Muscle of leg (tissue), 11 donors: ENCODE results near the gene CACNA1C. TPM values are rescaled to one million over a fixed set of nuclear protein-coding genes. Genes with fewer than 3 reads are reported as not detected.

ENCODE experiments used
- DNase-seq: peaks from one replicate; pipeline ENCODE4 v3.0.0; 2013
- H3K27ac ChIP-seq: one replicate; pipeline ENCODE4 v1.5.1; 2013; ENCODE audit warnings: mild to moderate bottlenecking, low read length, control low read depth
- H3K27me3 ChIP-seq: one replicate; pipeline ENCODE4 v1.6.1; 2013; ENCODE audit warnings: low read length; ENCODE audit not compliant: control insufficient read depth, insufficient read depth
- H3K36me3 ChIP-seq: one replicate; pipeline ENCODE4 v1.6.1; 2013; ENCODE audit warnings: low read length; ENCODE audit not compliant: control insufficient read depth, insufficient read depth
- H3K4me1 ChIP-seq: one replicate; pipeline ENCODE4 v1.6.1; 2013; ENCODE audit warnings: low read length; ENCODE audit not compliant: control insufficient read depth, insufficient read depth
- H3K4me3 ChIP-seq: one replicate; pipeline ENCODE4 v1.5.1; 2013; ENCODE audit warnings: low read length, control low read depth
- H3K9me3 ChIP-seq: replicated peaks from 2 replicates; pipeline ENCODE4 v1.6.1; 2013; ENCODE audit warnings: low read depth, low read length; ENCODE audit not compliant: control insufficient read depth
- WGBS: methylation state at CpG from one replicate; pipeline ENCODE4 v1.1.5; 2013; ENCODE audit warnings: missing lambda C conversion rate; ENCODE audit not compliant: insufficient coverage; 5-methylcytosine and 5-hydroxymethylcytosine counted together
- polyA plus RNA-seq, 8 donors: library from polyadenylated mRNA; unstranded; fragments of 120-200 nt; gene quantifications; one replicate each; pipeline versions ENCODE4 v1.2.1 to v1.2.3, GENCODE V29; 2013; ENCODE audit warnings: inconsistent platforms in 1 of 8, low replicate concordance in 1 of 8; ENCODE audit not compliant: insufficient read length in 8 of 8, insufficient read depth in 1 of 8
- total RNA-seq: library from RNA; stranded (reverse); fragments of 120-200 nt; gene quantifications from one replicate; pipeline ENCODE4 v1.2.4, GENCODE V29; 2013

Gene CACNA1C
- total and polyA plus RNA-seq, 9 donors, result 1.9 to 4.3 (median 3.6) TPM

DNA sequence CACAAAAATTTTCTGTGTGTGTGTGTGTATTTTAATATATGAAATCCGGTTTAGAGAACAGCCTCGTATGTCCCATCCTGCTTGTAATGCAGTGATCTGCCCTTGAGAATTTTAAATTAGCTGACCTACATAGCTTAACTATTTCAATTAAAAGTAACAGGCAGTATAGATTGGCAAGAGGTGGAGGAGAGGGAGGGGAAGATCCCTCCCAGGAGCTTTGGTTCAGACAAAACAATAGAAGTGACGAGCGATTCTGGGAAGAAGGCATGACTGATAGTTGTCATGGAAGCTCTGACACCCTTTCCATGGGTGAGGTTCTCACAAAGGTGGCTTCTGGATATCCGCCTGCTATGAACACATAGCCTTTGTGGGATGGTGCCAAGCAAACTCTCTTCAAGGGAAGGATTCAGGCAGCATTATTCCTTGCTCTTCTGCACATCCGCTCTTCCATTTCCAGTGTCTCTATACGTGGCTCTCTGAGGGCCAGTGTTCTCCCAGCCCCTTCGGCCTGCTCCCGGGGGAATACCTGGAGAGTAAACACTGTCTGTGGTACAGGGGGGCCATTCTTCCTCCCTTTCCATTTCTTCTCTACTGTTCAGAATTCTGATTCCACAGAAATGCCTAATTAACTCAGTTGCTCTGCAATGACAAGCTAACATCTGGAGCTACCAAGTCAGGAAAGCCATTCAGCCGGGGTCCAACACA, 182.0 kb downstream of the CACNA1C start:
- H3K4me3 ChIP-seq, result no peak overlapping the region
- peaks cover 15% of the 10 kb centered on the region for H3K4me1 ChIP-seq
- no peaks in the 10 kb centered on the region for H3K36me3 ChIP-seq
- no peaks in the 10 kb centered on the region for H3K27me3 ChIP-seq
- H3K27ac ChIP-seq, result no peak overlapping the region
- 80% methylated on average over 6 of the region's 10 CpGs for WGBS
- DNase-seq, result peak; percentile 25
- no peaks in the 10 kb centered on the region for H3K9me3 ChIP-seq

DNA sequence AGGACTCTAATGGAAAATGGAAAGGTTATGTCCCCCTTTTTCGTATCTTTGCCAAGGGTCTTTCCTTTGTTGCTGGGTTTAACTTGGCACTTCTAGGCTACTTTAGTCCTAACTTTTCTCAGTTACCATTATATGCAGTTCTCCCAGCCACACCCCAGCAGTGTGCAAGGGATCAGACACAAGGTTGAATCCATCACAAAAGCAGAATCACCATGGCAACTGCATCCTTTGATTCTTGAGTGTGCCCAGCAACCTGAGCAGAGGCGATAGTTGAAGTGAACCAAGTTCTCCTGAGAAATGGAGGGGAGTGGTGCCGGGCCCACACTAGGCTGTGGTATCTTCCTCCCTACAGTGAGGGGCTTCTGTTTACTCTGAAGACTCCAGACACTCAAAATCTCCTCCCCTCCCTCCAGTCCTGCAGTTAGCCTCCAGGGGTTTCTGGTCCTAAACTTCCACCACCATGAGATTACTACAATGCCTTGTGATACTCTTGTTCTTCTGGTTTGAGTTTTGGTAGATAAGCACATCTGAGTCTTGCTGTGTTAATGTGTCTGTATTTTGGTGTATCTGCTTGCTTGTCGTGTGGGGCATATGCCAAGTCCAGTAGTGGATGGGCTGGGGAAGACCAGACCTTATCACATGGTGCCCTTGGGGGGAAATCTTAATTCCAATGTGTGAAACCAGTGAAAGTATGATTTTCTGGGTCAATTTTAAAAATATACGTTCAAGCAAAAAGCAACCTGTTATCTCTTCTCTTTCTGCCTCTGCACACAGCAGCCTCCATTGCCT, 183.9 kb downstream of the CACNA1C start:
- H3K4me1 ChIP-seq, result peaks cover 16% of the 10 kb centered on the region
- no peaks in the 10 kb centered on the region for H3K9me3 ChIP-seq
- no peak overlapping the region for H3K4me3 ChIP-seq
- H3K27ac ChIP-seq, result no peak overlapping the region
- no CpG with 5 or more reads among the region's 5 CpGs for WGBS
- DNase-seq, result no peak
- H3K27me3 ChIP-seq, result peaks cover 2% of the 10 kb centered on the region
- H3K36me3 ChIP-seq, result no peaks in the 10 kb centered on the region

DNA sequence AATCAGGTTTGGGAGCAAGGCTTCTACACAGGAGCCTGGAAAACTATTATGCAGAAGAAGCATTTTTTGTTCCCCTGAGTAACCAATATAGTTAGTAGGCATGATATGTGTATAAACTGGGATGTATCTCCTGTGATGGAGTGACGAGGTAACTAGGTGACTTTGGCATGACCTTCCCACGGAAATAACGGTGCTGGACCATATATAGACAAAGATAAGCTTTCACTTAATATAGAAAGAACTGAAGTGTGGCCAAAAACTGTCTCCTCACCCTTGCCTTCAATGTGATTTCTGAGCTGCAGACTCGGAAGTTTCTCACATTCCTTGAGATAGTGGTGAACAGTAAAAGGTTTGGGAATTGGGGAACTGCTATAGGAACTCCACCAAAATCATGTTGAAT, 185.3 kb downstream of the CACNA1C start:
- DNase-seq, result no peak
- no peaks in the 10 kb centered on the region for H3K9me3 ChIP-seq
- peaks cover 2% of the 10 kb centered on the region for H3K27me3 ChIP-seq
- 60% methylated on average over 1 of the region's 4 CpGs for WGBS
- no peaks in the 10 kb centered on the region for H3K36me3 ChIP-seq
- H3K4me1 ChIP-seq, result peaks cover 16% of the 10 kb centered on the region
- no peak overlapping the region for H3K27ac ChIP-seq
- H3K4me3 ChIP-seq, result no peak overlapping the region

DNA sequence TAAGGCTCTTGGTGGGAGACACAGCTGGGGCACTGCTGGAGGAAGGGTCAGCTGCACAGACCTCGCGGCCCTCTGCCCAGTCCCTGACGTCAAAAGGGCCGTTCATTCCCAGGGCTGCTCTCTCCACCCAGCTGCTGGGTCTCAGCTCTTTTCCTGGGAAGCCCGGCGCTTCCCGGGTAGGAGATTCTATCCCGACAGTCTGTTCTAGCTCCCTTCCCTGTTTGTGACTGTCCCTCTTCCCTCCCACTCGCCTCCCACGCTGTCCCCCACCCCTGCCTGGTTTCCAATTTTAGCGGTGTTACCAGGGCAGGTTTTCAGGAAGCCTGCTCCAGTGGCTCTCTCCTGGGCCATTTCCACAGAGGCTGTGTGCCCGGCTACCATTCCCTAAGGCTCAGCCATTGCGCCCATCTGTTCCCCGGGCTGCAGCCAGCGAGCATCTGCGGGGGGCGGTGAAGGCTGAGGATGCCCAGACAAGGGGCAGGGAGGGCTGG, 186.6 kb downstream of the CACNA1C start:
- Histone ChIP-seq H3K4me1 (peaks cover 22% of the 10 kb centered on the region), H3K9me3 (no peaks in the 10 kb centered on the region), H3K27ac (peak overlapping the region; percentile 74), H3K4me3 (no peak overlapping the region), H3K36me3 (no peaks in the 10 kb centered on the region), H3K27me3 (peaks cover 2% of the 10 kb centered on the region)
- peak; percentile 76 for DNase-seq
- 59% methylated on average over 17 of the region's 17 CpGs for WGBS

GRCh38 chr12:2240390-2240789, 187.6 kb downstream of the CACNA1C start:
- Histone ChIP-seq H3K9me3 (no peaks in the 10 kb centered on the region), H3K4me3 (no peak overlapping the region), H3K27me3 (peaks cover 2% of the 10 kb centered on the region), H3K36me3 (no peaks in the 10 kb centered on the region), H3K27ac (no peak overlapping the region), H3K4me1 (peaks cover 25% of the 10 kb centered on the region)
- 88% methylated on average over 4 of the region's 6 CpGs for WGBS
- DNase-seq, result no peak

DNA sequence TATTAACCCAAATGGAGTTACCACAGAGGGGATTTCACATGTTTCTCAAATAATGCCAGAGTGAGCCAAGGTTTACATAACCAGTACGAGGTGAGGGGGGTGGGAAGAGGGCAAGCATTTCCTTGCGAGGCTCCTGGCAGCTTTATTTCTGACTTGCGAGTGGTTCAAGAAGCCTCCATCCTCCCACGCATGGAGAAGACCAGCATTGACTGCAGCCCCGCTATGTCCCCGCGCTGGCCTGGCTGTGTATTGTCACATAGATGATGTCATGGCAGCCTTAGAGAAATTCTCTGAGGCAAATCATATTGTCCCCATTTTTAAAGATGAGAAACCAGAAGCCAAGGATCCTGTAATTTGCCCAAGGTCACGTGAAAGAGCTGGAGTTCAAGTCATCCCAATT, 188.2 kb downstream of the CACNA1C start:
- Histone ChIP-seq H3K4me1 (peaks cover 24% of the 10 kb centered on the region), H3K27ac (no peak overlapping the region), H3K4me3 (no peak overlapping the region), H3K36me3 (no peaks in the 10 kb centered on the region), H3K27me3 (peaks cover 2% of the 10 kb centered on the region), H3K9me3 (no peaks in the 10 kb centered on the region)
- 93% methylated on average over 7 of the region's 8 CpGs for WGBS
- no peak for DNase-seq

DNA sequence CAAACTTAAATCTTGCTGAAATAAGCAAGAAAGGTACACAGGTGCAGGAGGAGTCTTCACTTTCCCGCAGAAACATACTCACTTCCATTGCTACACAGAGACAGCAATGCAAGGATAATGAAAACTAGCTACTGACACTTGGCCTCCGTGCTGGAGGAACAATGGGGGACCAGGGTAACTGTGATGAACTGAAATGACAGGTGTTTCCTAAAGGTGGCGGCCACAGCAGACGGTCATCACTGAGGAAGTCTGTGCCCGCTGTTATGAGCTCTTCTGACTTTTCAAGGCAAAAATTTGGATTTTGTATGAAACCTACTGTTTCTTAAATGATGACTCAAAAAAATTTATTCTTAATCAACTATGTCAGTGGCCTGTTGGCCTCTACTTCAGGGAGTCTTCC, 189.4 kb downstream of the CACNA1C start:
- DNase-seq, result no peak
- WGBS, result 56% methylated on average over 2 of the region's 5 CpGs

GRCh38 chr12:2242816-2243215, 190.0 kb downstream of the CACNA1C start:
- no peaks in the 10 kb centered on the region for H3K9me3 ChIP-seq
- H3K4me3 ChIP-seq, result no peak overlapping the region
- no peak overlapping the region for H3K27ac ChIP-seq
- peaks cover 2% of the 10 kb centered on the region for H3K27me3 ChIP-seq
- H3K4me1 ChIP-seq, result peaks cover 22% of the 10 kb centered on the region
- no peak for DNase-seq
- no peaks in the 10 kb centered on the region for H3K36me3 ChIP-seq
- 85% methylated on average over 2 of the region's 3 CpGs for WGBS

More for the DNA sequence above, 189.4 kb downstream of the CACNA1C start:
- Histone ChIP-seq H3K4me3 (no peak overlapping the region), H3K27ac (no peak overlapping the region), H3K4me1 (peaks cover 22% of the 10 kb centered on the region), H3K27me3 (peaks cover 2% of the 10 kb centered on the region), H3K9me3 (no peaks in the 10 kb centered on the region), H3K36me3 (no peaks in the 10 kb centered on the region)

DNA sequence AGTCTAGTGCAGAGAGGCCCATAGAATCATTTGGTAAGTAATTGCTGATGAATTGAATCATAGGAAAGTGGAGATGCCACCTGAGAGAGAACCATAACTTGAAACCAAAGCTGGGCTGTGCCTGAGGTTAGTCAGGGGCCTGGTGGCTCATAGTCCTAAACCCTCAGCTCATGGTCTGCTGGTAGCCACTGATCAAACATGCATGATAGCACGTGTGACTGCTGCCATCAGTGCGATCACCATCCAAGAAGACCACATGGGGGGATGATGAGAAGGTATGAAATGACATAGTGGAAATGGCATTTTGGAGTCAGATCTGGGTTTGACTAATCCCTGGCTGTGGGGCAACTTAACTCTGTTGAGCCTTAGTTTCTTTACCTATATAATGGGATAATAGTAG, 190.5 kb downstream of the CACNA1C start:
- Histone ChIP-seq H3K27ac (no peak overlapping the region), H3K4me3 (no peak overlapping the region), H3K27me3 (peaks cover 2% of the 10 kb centered on the region), H3K4me1 (peaks cover 24% of the 10 kb centered on the region), H3K9me3 (no peaks in the 10 kb centered on the region), H3K36me3 (no peaks in the 10 kb centered on the region)
- 95% methylated on average over 2 of the region's 2 CpGs for WGBS
- no peak for DNase-seq

- no peaks in the 10 kb centered on the region for H3K36me3 ChIP-seq
- no peak overlapping the region for H3K4me3 ChIP-seq
- peak overlapping the region; percentile 8 for H3K27ac ChIP-seq
- no peaks in the 10 kb centered on the region for H3K9me3 ChIP-seq
- H3K27me3 ChIP-seq, result peaks cover 2% of the 10 kb centered on the region
- peaks cover 23% of the 10 kb centered on the region for H3K4me1 ChIP-seq
- WGBS, result 7% methylated on average over 3 of the region's 8 CpGs
- peak; percentile 73 for DNase-seq
Observed at GRCh38 chr12:2244013-2244861, 191.4 kb downstream of the CACNA1C start.
